A549 (cell line): Measurements from ENCODE around the gene SHISAL1.

Source experiments
- BHLHE40 ChIP-seq: IDR thresholded peaks from 2 replicates; pipeline ENCODE4 v1.6.1; 2012; ENCODE audit warnings: low read depth, low read length, inconsistent platforms
- EP300 ChIP-seq, 2 experiments: fragments of >200 bp; sonication (Bioruptor Twin); formaldehyde crosslinking; IDR thresholded peaks; 2 replicates in 1 of 2; 3 replicates in 1 of 2; pipeline ENCODE4 v1.6.1; 2016 to 2017
- FOSL2 ChIP-seq, 2 experiments: fragments of 450-650 bp in 1 of 2; fragments of >200 bp in 1 of 2; sonication (Bioruptor Twin) in 1 of 2; formaldehyde crosslinking; IDR thresholded peaks; 2 replicates each; pipeline versions ENCODE4 v1.5.0 to v1.6.1; 2016 to 2020; ENCODE audit warnings: mild to moderate bottlenecking in 1 of 2, moderate library complexity in 1 of 2
- HOXB5 ChIP-seq: fragments of 250-450 bp; sonication (Bioruptor Pico); IDR thresholded peaks from 2 replicates; pipeline ENCODE4 v1.5.0; 2020; ENCODE audit warnings: mild to moderate bottlenecking, moderate library complexity
- MYC ChIP-seq: IDR thresholded peaks from 2 replicates; pipeline ENCODE4 v1.6.1; 2012; ENCODE audit warnings: mild to moderate bottlenecking, inconsistent platforms, low read length, improper control_type of control experiment, borderline replicate concordance
- POLR2A ChIP-seq: IDR thresholded peaks from 2 replicates; pipeline ENCODE4 v1.6.1; 2012; ENCODE audit warnings: mild to moderate bottlenecking, low read length
- TF ChIP-seq, protein P1 (sequence below): fragments of >200 bp; sonication (Bioruptor Twin); formaldehyde crosslinking; IDR thresholded peaks from 3 replicates; pipeline ENCODE4 v1.5.1; 2016
- TF ChIP-seq, protein P2 (sequence below): fragments of 450-650 bp; IDR thresholded peaks from 2 replicates; pipeline ENCODE4 v1.6.1; 2014; ENCODE audit warnings: antibody characterized with exemption

DNA sequence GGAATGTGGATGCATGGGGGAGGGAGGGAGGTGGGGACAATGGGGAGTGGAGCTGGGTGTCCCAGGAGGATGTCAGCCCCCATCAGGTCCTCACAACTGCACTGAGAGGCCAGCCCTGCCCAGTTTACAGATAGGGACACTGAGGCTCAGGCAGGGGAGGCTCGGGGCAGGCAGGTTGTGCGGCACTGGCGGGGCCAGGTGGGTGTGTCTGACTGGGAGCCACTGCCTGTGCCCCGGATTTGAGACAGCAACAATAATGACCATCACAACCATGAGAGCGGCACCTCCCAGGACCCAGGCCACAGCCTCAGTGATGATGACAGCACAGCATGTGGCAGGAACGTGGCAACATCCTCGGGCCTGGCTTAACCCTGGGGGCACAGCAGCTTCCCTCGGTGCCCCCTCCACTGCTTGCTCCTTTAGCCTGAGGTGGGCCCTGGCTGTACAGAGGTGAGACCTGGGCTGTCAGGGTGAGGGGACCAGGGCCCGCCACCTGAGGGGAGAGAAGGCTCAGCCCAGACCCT lies 32.0 kb downstream of the SHISAL1 start:
- TF ChIP-seq, protein P1, sequence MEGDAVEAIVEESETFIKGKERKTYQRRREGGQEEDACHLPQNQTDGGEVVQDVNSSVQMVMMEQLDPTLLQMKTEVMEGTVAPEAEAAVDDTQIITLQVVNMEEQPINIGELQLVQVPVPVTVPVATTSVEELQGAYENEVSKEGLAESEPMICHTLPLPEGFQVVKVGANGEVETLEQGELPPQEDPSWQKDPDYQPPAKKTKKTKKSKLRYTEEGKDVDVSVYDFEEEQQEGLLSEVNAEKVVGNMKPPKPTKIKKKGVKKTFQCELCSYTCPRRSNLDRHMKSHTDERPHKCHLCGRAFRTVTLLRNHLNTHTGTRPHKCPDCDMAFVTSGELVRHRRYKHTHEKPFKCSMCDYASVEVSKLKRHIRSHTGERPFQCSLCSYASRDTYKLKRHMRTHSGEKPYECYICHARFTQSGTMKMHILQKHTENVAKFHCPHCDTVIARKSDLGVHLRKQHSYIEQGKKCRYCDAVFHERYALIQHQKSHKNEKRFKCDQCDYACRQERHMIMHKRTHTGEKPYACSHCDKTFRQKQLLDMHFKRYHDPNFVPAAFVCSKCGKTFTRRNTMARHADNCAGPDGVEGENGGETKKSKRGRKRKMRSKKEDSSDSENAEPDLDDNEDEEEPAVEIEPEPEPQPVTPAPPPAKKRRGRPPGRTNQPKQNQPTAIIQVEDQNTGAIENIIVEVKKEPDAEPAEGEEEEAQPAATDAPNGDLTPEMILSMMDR = no peak
- no peak for TF ChIP-seq FOSL2 (IDR thresholded peaks at IDR 0.05)
- no peak for TF ChIP-seq FOSL2 (CRISPR knock-in tag; IDR thresholded peaks at IDR 0.05)
- no peak for TF ChIP-seq POLR2A
- TF ChIP-seq BHLHE40 = no peak
- TF ChIP-seq, protein P2, sequence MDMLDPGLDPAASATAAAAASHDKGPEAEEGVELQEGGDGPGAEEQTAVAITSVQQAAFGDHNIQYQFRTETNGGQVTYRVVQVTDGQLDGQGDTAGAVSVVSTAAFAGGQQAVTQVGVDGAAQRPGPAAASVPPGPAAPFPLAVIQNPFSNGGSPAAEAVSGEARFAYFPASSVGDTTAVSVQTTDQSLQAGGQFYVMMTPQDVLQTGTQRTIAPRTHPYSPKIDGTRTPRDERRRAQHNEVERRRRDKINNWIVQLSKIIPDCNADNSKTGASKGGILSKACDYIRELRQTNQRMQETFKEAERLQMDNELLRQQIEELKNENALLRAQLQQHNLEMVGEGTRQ = no peak
- TF ChIP-seq HOXB5 (CRISPR knock-in tag) = no peak
- TF ChIP-seq EP300 (IDR thresholded peaks at IDR 0.05) = no peak
- TF ChIP-seq MYC = no peak
